NCI-H146 (cell line): ENCODE data around the gene ADAM22.
"Not testable (repeated sequence)": the region's sequence is repeated elsewhere in the genome, so short reads cannot be mapped to it uniquely, and the experiment has no call there.

Source experiments
- DNase-seq: peaks from one replicate; lab custom pipeline; 2025; lab: John Stamatoyannopoulos, UW

Gene ADAM22

DNA sequence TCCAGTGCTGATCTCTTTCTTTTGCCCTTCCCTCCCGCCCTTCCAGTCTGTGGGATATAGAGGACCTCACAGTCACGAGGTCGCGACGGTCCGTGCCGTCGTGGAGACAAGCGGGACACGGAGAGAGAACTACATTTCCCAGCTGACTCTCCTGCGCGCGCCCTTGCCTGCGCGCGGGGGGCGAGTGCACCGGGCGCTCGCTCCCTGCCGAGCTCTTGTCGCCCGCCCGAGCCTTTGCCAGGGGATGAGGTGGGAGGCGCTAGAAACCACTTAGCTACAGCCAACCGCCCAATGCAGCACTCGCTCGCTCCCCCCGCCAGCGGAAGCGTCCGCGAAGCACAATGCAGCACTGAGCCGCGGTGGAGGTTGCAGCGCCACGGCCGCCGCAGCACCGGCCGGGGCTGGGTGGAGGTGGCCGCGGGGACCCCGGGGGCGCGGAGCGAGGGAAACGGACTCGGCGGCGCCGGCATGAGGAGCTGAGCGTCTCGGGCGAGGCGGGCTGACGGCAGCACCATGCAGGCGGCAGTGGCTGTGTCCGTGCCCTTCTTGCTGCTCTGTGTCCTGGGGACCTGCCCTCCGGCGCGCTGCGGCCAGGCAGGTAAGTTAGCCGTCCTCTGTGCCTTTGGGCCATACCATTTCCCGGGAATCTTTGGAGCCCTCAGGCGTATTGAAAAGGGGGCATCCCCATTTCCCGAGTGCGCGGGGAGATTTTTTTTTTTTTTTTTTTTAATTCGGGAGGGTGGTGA lies at the start of gene ADAM22:
Gene ADAM22, plus strand, starts transcription at position 299 of the 746 bp plus-strand sequence. Its CDS starts 215 bp downstream, at position 514.
- peak; percentile 97 for DNase-seq

GRCh38 chr7:87885018-87885417 lies 49.0 kb upstream of the ADAM22 start:
- no peak for DNase-seq

DNA sequence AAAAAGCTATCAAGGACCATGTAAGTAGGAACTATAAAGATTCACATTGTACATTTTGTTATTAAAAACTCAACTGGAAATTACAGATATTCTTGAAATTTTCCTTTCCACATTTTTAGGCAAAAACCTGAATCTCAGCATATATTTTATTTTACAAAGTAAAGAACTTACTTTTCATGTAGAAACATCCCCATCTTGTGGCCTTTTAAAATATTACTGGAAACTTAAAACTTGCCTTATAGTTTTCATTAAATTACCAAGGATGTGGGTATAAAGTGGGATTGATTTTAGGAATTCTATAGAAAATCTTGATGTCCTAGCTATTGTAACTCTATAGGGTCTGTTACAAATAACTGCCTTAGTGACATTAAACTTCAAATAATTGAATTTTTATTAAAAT lies 47.2 kb upstream of the ADAM22 start:
- peak; percentile 25 for DNase-seq

- no peak for DNase-seq
Measured at GRCh38 chr7:87895363-87895762, 38.7 kb upstream of the ADAM22 start.

DNA sequence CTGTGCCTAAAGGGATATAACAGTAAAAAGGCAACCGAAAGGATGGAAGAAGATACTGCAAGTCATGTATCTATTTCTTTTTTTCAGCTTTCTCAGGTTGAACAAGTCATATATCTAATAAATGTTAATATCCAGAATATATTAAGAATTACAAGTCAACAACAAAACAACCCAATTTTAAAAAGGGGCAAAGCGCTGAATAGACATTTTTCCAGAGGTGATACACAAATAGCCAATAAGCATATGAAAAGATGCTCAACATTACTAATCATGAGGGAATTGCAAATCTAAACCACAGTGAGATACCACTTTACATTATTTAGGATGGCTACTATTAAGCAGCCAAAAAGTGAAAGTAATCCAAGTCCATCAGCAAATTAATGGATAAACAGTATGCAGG lies 34.8 kb upstream of the ADAM22 start:
- no peak for DNase-seq

GRCh38 chr7:87907136-87907906 lies 26.7 kb upstream of the ADAM22 start:
- DNase-seq: not testable (repeated sequence)

DNA sequence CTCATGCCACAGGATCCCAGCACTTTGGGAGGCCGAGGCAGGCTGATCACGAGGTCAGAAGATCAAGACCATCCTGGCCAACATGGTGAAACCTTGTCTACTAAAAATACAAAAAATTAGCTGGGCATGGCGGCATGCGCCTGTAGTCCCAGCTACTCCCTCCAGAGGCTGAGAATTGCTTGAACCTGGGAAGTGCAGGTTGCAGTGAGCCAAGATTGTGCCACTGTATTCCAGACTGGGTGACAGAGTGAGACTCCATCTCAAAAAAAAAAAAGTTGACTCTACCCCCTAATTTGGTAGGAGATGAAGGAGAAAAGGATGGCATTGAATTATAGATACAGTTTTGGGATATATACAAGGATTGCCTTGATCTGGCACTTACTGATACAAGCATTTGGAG lies 25.2 kb upstream of the ADAM22 start:
- not testable (repeated sequence) for DNase-seq

DNA sequence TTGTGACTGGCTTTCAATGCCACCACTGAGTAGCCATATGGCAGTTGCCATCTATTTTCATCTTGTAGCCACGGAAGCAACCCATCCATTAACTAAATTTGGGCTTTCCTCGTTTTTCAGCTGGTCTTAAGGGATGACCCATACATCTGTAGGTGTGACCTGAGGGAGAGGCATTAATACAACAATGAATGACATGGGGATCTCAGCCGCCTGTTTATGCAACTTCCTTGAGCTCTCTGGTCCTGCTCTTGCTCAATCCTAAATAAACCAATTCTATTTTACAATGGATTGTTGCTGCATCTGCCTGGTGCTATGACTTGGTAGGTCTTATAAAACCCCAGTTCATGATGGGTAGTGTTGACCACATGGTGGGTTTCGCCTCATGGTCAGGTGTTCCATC lies 21.9 kb upstream of the ADAM22 start:
- DNase-seq: no peak

DNA sequence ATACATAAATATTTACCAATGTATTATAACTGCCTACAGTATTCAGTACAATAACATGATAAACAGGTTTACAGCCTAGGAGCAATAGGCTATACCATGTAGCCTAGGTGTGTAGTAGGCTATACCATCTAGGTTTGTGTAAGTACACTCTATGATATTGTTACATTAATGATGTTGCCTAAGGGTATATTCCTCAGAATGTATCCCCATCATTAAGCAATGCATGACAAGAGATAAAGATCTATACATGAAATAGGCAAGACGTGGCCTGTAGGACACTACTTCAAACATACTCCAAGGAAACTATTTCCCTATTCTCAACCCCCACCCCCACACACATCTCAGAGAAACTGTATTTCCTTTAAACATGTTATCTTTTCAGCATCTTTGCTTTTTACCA lies 15.3 kb upstream of the ADAM22 start:
- no peak for DNase-seq

GRCh38 chr7:87919875-87920274 lies 14.2 kb upstream of the ADAM22 start:
- no peak for DNase-seq

GRCh38 chr7:87920578-87920977 lies 13.5 kb upstream of the ADAM22 start:
- DNase-seq: no peak

GRCh38 chr7:87922759-87923395 lies 11.2 kb upstream of the ADAM22 start:
- not testable (repeated sequence) for DNase-seq

- peak; percentile 35 for DNase-seq
Measured at GRCh38 chr7:87926581-87927461, 7.2 kb upstream of the ADAM22 start.

- DNase-seq: peak; percentile 47
Measured at GRCh38 chr7:87933605-87933952, 472 bp upstream of the ADAM22 start.

DNA sequence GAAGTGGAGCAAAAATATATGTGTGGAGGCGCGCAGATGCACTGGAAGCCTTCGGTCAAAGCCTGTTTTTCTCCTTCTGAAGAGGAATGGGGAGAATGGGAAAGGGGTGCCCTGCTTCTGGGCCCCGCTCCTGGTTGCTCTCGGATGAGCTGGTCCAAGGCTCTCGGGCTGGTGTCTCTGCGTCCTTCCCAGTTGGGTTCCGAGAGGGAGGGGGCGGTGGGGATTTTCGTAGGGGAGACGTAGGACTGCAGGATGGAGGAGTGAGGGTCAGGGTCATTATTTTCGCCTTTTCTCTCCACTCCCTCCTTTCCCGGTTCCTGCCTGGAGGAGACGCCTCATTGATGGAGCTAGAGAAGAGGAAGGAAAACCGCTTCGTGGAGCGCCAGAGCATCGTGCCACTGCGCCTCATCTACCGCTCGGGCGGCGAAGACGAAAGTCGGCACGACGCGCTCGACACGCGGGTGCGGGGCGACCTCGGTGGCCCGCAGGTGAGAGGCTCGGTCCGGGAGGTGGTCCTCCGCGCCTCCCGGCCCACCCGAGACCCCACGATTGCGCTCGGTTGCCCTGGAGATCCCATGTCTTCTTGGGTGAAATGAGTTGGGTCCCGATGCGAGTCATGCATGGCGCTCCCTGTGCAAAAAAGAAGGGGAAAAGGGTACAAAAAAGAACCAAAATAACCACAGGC lies 790 bp downstream of the ADAM22 start:
- DNase-seq: peak; percentile 67

DNA sequence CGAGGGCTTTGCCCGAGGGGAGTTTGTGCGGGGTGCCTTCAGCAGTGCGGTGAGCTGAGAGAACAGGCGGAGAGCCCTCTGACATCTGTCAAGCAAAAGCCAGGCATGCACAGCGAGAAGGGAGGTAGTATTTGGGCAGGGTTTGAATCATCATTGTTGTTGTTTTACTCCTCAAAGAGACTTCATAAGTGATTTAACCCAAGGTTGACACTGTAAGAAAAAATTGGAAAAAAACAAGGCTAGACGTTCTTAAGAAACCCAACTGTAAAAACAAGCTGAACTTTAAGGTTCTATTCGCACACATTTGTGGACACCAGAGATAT lies 1.3 kb downstream of the ADAM22 start:
- DNase-seq: no peak

DNA sequence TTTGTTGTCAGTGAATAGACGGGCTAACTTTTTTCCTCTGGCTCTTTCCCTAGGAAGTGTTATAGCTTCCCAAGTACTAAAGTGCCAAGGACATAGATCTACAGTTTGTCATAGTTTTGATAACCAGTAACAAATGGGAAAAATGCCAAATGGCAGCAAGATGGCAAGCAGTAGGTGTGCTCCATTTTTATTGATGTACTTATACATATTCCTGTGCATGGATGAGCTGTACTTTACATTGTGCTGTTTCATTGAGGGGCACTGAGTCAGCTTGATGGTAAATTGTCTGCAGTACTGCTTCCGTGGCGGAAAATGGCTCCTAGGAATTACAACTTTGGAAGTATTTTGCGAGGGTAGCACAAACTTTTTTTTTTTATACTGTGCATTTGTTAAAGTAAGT lies 7.1 kb downstream of the ADAM22 start:
- no peak for DNase-seq

GRCh38 chr7:87944547-87944946 lies 10.5 kb downstream of the ADAM22 start:
- DNase-seq: no peak

DNA sequence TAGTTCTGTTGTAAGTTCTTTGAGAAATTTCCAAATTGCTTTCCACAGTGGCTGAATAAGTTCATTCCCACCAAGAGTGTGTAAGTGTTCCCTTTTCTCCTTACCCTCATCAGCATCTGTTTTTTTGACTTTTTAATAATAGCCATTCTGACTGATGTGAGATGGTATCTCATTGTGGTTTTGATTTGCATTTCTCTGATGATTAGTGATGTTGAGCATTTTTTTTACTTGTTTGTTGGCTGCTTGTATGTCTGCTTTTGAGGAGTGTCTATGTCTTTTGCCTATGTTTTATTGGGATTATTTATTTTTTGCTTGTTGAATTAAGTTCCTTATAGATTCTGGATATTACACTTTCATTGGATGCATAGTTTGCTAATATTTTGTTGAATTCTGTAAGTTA lies 11.9 kb downstream of the ADAM22 start:
- not testable (repeated sequence) for DNase-seq

DNA sequence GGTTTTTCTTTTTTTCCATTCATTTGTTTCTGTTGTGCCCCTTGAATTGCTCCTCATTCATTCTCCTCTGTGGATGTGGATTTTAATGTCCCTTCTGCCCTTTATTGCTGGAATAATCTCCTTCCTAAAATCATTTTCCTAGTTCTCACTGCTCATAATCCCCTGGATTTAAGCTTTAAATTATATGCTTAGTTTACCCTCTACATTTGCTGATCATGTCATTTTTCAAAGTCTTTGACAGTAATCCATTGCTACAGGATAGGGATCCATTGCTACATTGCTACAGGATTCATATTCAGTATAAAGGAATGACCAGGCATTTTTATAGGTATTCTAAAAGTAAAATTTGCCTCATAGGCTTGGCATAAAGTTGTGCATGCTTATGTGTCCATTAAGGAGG lies 14.3 kb downstream of the ADAM22 start:
- DNase-seq: no peak

DNA sequence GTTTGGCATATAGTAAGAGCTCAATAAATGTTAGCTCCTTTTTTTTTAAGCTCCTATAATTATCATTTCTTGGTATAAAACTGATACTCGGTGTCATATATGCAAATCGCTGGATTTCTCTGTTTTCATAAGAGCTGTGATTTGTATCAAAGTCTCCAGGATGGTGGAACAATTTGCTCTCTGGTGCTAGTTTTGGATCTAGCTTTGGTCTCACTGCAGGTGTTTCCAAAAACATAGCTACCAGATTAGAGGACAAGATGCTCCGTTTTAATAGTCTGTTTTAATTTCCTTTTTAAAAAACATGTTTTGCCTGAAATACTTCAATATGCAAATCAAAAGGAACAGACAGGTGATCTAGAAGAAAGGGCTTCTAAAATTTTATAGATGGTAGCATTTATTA lies 25.3 kb downstream of the ADAM22 start:
- DNase-seq: no peak

GRCh38 chr7:87960239-87960638 lies 26.2 kb downstream of the ADAM22 start:
- no peak for DNase-seq
